Lung (tissue), 12 donors: ENCODE data around the gene SCAMP4. TPM values are rescaled to one million over a fixed set of nuclear protein-coding genes. Genes with fewer than 3 reads are reported as not detected.

ENCODE experiments used
- ATAC-seq: fragments of 200-7000 bp; cut with Tn5 transposase; one replicate; pipeline ENCODE4 v1.9.1; 2020; ENCODE audit warnings: moderate number of reproducible peaks; ENCODE audit not compliant: insufficient read depth, low FRiP score
- DNase-seq, 3 donors: peaks; one replicate each; pipeline ENCODE4 v3.0.0-alpha.2; 2013 to 2017
- H3K27ac ChIP-seq, 2 donors: one replicate each; pipeline ENCODE4 v1.5.1; 2013; ENCODE audit warnings: mild to moderate bottlenecking in 2 of 2, moderate library complexity in 2 of 2, control low read depth in 1 of 2, inconsistent platforms in 1 of 2, low read depth in 1 of 2, low read length in 1 of 2
- H3K27me3 ChIP-seq, 3 donors: one replicate each; pipeline ENCODE4 v1.5.1; 2013; ENCODE audit warnings: low read length in 2 of 3; ENCODE audit not compliant: control insufficient read depth in 3 of 3, insufficient read depth in 3 of 3
- H3K36me3 ChIP-seq, 4 donors: one replicate each; pipeline ENCODE4 v1.5.1; 2013; ENCODE audit warnings: low read length in 4 of 4, mild to moderate bottlenecking in 1 of 4, moderate library complexity in 1 of 4; ENCODE audit not compliant: control insufficient read depth in 4 of 4, insufficient read depth in 4 of 4
- H3K4me1 ChIP-seq, 5 donors: one replicate each; pipeline ENCODE4 v1.5.1; 2013; ENCODE audit warnings: low read length in 5 of 5, mild to moderate bottlenecking in 2 of 5, moderate library complexity in 1 of 5; ENCODE audit not compliant: control insufficient read depth in 5 of 5, insufficient read depth in 5 of 5
- H3K4me3 ChIP-seq: one replicate; pipeline ENCODE4 v1.5.1; 2013; ENCODE audit warnings: mild to moderate bottlenecking, control low read depth, moderate library complexity
- H3K9ac ChIP-seq, 2 donors: one replicate each; pipeline ENCODE4 v1.5.1; 2013; ENCODE audit warnings: low read length in 2 of 2, control low read depth in 1 of 2; ENCODE audit not compliant: insufficient read depth in 1 of 2
- H3K9me3 ChIP-seq, 4 donors: one replicate each; pipeline ENCODE4 v1.5.1; 2013; ENCODE audit warnings: low read length in 3 of 4, mild to moderate bottlenecking in 1 of 4, moderate library complexity in 1 of 4; ENCODE audit not compliant: control insufficient read depth in 4 of 4, insufficient read depth in 3 of 4
- CTCF ChIP-seq: IDR thresholded peaks from 2 replicates; pipeline ENCODE4 v1.5.1; 2012; ENCODE audit warnings: mild to moderate bottlenecking; ENCODE audit errors: control extremely low read depth, extremely low read depth
- WGBS, 2 donors: extraction: QIAGEN DNeasy Blood & Tissue Kit; methylation state at CpG; one replicate each; pipeline ENCODE4 v1.1.7; 2013; 5-methylcytosine and 5-hydroxymethylcytosine counted together
- polyA plus RNA-seq, 2 donors: library from polyadenylated mRNA; stranded (reverse); fragments of 200-250 nt; gene quantifications; one replicate each; pipeline ENCODE4 v1.2.1, GENCODE V29; 2013
- total RNA-seq, 2 donors: library from RNA; depleted of rRNA in 1 of 2; stranded (reverse); fragments of >200 nt in 1 of 2; gene quantifications; one replicate each; pipeline ENCODE4 v1.2.1, GENCODE V29; 2014 to 2021
- donor health status: control.
- donor health status: control.
- donor health status: Bipolar disorder and iron deficiency.
- donor health status: healthy.
- donor health status: DM: yes; HTN: yes; CAD: no.

Gene SCAMP4
- total and polyA plus RNA-seq, 4 donors: 45.7 to 86.6 (median 56.2) TPM

DNA sequence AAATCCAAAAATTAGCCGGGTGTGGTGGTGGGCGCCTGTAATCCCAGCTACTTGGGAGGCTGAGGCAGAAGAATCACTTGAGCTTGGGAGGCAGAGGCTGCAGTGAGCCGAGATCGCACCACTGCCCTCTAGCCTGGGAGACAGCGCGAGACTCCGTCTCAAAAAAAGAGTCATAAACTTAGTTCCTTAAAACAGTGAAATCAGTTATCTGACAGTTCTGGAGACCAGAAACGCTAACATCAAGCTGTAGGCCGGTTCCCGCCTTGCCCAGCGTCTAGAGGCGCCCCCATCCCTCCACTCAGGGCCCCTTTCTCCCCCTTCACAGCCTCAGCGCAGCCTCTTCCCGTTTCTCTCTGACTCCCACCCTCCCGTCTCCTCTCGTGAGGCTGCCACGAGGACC, 11.9 kb downstream of the SCAMP4 start:
- Histone ChIP-seq H3K27ac (no peak overlapping the region), H3K4me3 (no peak overlapping the region), H3K9me3 (peaks cover 0 to 1% (median 0%) of the 10 kb centered on the region in 4 donors), H3K4me1 (no peaks in the 10 kb centered on the region), H3K27me3 (no peaks in the 10 kb centered on the region), H3K9ac (no peak overlapping the region), H3K36me3 (peaks cover 0 to 57% (median 9%) of the 10 kb centered on the region in 4 donors)
- no peak for TF ChIP-seq CTCF
- 48 to 70% methylated on average over 17 of the region's 17 CpGs for WGBS, 2 donors
- DNase-seq (no peak), ATAC-seq (no peak)

DNA sequence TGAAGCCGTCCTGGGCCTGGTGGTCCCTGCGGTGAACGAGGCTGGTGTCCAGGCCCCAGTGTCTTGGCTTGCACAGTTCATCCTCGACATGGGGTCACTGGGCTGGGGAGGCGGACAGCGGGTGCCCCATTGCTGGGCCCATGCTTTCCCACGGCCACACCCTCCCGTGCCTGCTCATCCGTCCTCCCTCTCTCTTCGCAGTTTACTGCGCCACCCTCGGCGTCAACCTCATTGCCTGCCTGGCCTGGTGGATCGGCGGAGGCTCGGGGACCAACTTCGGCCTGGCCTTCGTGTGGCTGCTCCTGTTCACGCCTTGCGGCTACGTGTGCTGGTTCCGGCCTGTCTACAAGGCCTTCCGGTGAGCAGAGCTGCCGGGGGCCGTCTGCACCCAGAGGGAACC, 12.7 kb downstream of the SCAMP4 start:
- H3K9ac ChIP-seq: no peak overlapping the region
- H3K4me1 ChIP-seq: no peaks in the 10 kb centered on the region
- 95 to 97% methylated on average over 25 of the region's 25 CpGs for WGBS, 2 donors
- no peak overlapping the region for H3K4me3 ChIP-seq
- H3K36me3 ChIP-seq: peaks cover 0 to 55% (median 8%) of the 10 kb centered on the region in 4 donors
- ATAC-seq (no peak), DNase-seq (no peak)
- H3K27ac ChIP-seq: no peak overlapping the region
- no peak for TF ChIP-seq CTCF
- no peaks in the 10 kb centered on the region for H3K27me3 ChIP-seq
- peaks cover 0 to 1% (median 0%) of the 10 kb centered on the region in 4 donors for H3K9me3 ChIP-seq

- Histone ChIP-seq H3K36me3 (peaks cover 0 to 52% (median 7%) of the 10 kb centered on the region in 4 donors), H3K9me3 (peaks cover 0 to 1% (median 0%) of the 10 kb centered on the region in 4 donors), H3K27ac (no peak overlapping the region), H3K4me3 (no peak overlapping the region), H3K4me1 (no peaks in the 10 kb centered on the region), H3K9ac (no peak overlapping the region), H3K27me3 (no peaks in the 10 kb centered on the region)
- ATAC-seq: no peak
- no peak for TF ChIP-seq CTCF
- WGBS, 2 donors: 96 to 97% methylated on average over 28 of the region's 28 CpGs
- no peak for DNase-seq
Observed at GRCh38 chr19:1918975-1919374, 13.8 kb downstream of the SCAMP4 start.

DNA sequence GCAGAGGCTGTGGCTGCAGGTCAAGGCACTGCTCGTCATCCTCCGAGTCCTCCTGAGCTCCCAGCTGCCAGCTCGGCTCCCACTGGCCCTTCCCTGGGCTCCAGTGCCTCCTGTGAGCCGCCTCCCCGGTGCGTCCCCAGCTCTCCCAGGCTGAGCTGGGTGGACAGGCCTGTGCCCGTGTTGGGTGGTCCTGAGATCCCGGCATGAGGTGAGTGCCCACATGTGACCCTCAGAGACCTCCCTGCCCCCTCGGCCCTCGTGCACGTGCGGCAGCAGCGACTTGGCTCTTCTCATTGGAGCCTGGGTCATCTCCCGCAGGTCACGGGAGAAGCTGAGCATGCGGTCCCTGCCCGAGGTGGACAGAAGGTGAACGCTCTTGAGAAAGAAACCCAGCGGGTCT, 15.4 kb downstream of the SCAMP4 start:
- ATAC-seq (no peak), DNase-seq (no peak)
- TF ChIP-seq CTCF: no peak
- no peaks in the 10 kb centered on the region for H3K4me1 ChIP-seq
- no peak overlapping the region for H3K9ac ChIP-seq
- H3K27ac ChIP-seq: no peak overlapping the region
- no peak overlapping the region for H3K4me3 ChIP-seq
- peaks cover 0 to 58% (median 7%) of the 10 kb centered on the region in 4 donors for H3K36me3 ChIP-seq
- H3K9me3 ChIP-seq: peaks cover 0 to 1% (median 0%) of the 10 kb centered on the region in 4 donors
- WGBS, 2 donors: 94% methylated on average over 19 of the region's 19 CpGs
- H3K27me3 ChIP-seq: no peaks in the 10 kb centered on the region
